Measurements from ENCODE around the gene SLC2A9.

DNA sequence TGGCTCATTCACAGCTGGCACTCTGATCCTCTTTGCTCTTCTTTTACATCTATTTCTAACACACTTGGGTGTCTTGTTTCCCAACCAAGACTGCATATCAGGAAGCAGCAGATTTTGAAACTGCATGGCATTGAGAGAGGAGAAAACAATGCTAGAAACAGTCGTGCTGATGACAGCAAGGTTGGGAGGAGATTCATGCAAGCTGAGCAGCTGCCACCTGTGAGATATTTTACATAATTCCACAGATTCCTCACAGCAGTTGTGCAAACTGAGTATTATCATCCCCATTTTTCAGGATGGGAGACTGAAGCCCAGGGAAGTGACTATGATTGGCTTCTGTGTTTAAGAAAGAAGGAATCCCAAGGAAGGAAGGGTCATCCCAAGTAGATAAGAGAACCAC lies 105.0 kb downstream of the SLC2A9 start:
- no peak for TF ChIP-seq CTCF (IDR thresholded peaks at IDR 0.05)
- TF ChIP-seq POLR2AphosphoS5 (IDR thresholded peaks at IDR 0.05): no peak
- no peak for TF ChIP-seq EP300 (IDR thresholded peaks at IDR 0.05)
